GDM1 (cell line): Measurements from ENCODE around the gene KDM4F.

Experiments
- DNase-seq: peaks from one replicate; lab custom pipeline; 2025; lab: John Stamatoyannopoulos, UW

KDM4F gene

DNA sequence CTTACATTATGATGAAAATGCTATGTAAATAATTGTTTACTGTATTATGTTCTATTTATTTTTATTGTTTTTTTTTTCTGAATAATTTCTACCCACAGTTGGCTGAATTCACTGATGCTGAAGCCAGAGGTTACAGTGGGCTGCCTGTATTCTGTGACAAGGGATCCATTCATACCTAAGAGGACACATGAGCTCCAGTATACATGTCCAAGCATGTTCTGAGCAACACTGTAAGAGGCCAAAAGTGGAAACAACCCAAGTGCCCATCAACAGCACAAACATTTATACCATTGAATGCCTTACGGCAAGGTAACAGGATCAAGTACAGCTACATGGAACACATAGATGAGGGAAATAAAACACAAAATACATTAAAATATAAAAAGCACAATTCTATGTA is 16.1 kb downstream of the KDM4F start:
- DNase-seq, result no peak

DNA sequence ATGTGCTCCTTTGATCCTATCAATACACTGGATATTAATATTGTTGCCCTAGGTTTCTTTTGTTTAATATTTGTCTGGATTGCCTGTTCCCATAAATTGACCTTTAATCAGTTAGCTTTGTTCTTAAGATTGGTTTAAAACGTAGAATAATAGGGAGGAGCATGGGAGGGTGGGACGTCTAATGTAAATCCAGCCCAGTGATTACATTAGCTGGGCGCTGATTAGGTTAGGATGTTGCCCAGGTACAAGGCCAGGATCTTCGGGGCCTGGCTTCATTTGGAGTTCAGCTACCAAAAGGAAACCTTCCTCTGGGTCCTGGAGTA is 17.5 kb downstream of the KDM4F start, which contains the start of gene SRSF8:
Gene SRSF8 (plus strand): TSS at position 204 of the 323 bp plus-strand sequence. CDS start 308 bp downstream, outside the sequence.
- no peak for DNase-seq

DNA sequence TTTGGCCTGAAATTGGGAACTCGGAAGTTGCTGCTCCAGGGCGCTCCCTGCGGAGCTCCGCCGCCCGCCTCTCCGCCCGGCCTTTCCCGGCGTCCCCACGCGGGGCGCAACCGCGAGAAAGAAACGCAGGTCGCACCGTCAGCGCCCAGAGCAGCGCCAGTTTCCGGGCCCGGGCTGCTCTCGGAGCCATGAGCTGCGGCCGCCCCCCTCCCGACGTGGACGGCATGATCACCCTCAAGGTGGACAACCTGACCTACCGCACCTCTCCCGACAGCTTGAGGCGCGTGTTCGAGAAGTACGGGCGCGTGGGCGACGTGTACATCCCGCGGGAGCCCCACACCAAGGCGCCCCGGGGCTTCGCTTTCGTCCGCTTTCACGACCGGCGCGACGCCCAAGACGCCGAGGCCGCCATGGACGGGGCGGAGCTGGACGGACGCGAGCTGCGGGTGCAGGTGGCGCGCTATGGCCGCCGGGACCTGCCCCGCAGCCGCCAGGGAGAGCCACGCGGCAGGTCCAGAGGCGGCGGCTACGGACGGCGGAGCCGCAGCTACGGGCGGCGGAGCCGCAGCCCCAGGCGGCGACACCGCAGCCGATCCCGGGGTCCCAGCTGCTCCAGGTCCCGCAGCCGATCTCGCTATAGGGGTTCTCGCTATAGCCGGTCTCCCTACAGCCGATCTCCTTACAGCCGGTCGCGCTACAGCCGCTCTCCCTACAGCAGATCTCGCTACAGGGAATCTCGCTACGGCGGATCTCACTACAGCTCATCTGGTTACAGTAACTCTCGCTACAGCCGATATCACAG is 18.0 kb downstream of the KDM4F start:
- peak; percentile 59 for DNase-seq

DNA sequence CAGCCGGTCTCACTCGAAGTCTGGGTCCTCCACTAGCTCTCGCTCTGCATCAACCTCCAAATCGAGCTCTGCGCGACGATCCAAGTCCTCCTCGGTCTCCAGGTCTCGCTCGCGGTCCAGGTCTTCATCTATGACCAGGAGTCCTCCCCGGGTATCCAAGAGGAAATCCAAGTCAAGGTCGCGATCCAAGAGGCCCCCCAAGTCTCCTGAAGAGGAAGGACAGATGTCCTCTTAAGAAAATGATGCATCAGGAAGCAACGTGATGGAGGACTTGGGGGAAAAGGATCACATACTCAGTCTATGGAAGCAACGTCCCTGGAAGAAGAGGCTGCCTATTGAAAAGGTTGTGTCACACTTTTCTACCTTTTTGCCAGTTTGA is 18.6 kb downstream of the KDM4F start:
- no peak for DNase-seq

DNA sequence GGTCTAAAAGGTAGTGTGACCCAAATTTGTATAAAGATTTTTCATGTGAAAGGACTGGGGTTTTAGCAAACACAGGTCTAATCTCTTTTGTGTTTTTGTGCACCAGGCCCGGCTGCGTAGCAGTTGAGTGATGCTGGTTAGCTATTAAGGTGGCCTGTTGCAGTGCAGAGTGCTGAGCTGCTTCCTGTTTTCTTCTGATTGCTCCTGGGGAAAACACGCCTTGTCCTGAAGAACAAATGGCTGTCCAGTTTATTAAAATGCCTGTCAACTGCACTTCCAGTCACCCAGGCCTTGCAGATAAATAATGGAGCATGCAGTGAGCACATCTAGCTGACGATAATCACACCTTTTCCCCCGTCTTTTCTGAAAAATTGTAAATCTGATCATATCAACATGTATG is 19.3 kb downstream of the KDM4F start:
- peak; percentile 79 for DNase-seq

- no peak for DNase-seq
Observed at GRCh38 chr11:95070471-95070870, 21.2 kb downstream of the KDM4F start.

DNA sequence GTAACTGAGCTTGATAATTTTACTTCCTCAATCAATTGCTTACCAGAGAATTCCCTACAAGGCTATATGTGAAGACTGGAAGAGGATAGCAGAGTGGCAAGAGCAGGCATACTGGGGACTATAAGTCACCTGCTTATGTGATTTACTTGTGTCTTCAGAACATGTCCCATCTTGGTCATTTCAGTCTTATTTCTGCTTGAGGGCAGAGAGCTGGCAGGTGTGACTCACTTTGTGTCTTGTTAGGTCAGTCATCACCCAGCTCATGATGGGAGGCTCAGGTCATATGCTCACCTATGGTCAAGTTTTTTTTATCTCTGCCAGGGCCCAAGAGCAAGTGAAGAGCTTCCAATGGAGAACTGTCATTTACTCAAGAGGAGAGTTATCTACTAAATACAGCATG is 23.7 kb downstream of the KDM4F start:
- DNase-seq, result no peak

DNA sequence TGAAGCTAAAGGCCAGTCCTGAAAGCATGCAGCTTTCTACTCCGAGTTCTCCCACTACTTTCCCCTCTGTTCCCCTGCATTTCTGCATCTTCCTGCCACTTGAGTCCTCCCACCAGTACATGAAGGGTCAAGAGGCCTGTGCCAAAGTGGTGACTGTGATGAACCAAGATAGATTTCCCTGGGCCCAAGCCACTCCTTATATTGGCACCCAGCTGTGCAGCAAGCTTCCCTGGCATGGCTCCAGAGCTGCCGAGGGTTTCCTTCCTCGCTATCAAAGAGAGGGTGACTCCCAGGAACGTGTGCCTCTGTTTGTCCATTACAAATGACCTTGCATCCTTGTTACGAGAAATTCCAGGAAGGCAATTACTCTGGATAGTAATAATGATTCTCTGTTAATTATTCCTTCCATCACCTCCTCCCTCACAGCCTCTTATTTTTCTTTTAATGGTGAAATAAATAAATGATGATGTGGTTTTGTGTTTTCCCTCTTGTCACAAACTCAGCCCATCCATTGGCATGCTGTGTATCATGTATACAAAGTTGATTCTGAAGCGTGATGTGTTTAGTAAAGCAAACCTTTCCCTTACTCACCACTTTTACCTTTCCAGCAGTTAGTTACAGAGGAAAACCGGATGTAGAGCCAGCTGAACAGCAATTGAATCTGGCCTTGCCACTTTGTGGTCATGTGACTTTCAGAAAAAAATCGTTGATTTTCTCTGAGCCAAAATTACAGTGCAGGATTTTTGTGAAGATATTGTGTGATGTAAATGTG is 25.8 kb downstream of the KDM4F start:
- no peak for DNase-seq

GRCh38 chr11:95076416-95076815 is 27.2 kb downstream of the KDM4F start:
- DNase-seq, result no peak

- no peak for DNase-seq
Observed at GRCh38 chr11:95076981-95077380, 27.8 kb downstream of the KDM4F start.

- DNase-seq, result no peak
Observed at GRCh38 chr11:95078526-95078925, 29.3 kb downstream of the KDM4F start.

GRCh38 chr11:95081010-95081409 is 31.8 kb downstream of the KDM4F start:
- no peak for DNase-seq

DNA sequence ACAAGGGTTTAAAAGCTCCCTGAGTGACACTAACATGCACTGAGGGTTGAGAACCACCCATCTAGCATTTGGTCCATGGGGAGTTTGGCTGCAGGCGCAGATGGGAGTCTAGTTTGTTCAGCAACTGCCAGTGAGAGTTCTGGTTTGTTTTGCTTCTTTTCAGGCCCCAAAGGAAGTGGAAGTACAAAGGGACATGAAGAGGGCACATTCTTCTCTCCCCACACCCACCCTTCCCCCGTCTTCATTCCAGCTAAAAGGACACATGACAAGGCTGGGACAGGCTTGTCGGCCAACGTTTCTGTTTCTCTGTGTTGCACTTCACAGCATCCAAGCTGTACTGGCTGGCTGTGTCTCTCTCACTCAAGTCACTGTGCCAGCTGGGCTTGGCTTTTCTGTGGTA is 32.2 kb downstream of the KDM4F start:
- DNase-seq, result no peak

DNA sequence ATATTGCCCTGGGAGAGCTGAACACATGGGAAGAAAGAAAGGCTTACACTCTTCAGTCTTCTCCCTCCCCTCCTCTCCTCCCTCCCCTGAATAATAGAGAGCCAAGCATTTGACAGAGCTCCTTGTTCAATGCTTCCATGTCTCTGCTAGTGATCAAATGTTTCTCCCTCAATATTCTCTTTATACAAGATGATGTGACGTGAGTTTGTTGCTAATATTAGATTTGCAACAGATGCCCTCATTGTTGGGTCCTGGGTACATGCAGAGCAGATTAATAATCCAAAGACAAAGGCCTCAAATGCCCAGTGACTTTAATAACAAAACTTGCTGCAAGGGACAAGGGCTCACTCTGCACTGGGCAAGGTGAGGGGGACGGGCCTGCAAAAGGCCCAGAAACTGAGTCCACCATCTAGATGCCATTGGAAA is 33.4 kb downstream of the KDM4F start:
- no peak for DNase-seq

DNA sequence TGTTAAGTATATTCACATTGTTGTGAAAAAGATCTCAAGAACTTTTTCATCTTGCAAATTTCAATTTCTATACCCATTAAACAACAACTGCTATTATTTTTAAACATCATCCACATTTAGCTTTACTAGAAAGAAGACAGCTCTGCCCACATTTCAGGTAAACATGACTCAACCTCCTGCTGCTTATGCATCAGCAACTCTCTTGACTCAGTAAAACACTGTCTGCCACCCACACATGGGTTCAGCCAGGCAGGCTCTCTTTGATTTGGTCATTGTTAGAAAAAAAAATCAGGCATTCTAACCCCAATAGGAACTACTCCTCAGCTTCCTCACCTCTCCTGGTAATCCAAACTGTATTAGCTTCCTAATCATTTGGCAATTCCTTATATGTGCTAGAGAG is 35.3 kb downstream of the KDM4F start:
- DNase-seq, result no peak

- no peak for DNase-seq
Observed at GRCh38 chr11:95085117-95085816, 36.0 kb downstream of the KDM4F start.

DNA sequence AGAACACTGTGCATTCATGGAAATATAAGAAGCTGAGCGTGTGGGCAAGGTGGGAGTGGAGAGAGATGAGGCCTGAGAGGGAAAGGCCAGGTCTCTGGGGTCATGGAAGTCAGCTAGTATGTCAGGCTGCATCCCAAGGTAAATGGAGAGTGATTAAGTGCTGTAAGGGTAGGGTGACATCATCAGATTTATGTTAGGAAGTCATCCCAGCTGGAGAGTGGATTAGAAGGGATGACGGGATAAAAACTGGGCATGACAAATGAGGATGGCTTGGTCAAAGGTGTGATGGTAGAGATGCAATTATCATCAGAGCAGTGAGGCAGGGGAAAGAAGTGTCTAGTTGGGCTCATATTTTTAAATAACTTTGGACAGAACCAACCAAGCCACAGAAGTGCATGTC is 36.9 kb downstream of the KDM4F start:
- no peak for DNase-seq

GRCh38 chr11:95086836-95087570 is 37.8 kb downstream of the KDM4F start:
- no peak for DNase-seq

DNA sequence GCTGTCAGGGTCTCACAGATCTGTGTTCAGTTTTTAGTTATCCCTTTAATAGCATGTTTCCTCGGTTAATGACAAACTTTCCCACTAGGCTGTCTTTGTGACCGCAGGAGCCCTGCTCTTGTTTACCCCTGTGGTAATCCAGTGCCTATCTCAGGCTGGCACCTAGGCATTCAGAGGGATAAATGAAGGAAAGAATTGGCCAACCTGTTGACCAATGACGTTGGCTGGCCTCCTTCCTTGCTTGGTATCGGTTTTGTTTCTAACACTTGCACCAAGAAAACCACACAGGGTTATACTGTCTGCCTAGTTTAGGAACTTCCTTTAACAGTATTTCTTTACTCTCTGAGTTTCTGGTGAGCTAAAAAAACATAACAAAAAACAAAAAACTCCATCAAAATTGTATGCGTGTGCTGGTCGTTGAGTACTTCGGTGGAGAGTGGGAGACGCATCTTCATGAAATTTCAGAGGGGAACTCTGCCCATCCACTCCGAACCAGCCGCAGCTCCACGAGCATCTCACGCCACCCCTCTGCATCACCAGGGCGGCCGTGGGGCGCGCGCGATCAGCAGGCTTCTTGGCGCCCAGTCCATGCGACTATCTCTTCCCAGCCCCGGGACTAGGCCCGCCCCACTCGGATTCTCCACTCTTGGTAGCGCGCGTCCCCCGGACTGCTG is 39.9 kb downstream of the KDM4F start:
- peak; percentile 78 for DNase-seq

DNA sequence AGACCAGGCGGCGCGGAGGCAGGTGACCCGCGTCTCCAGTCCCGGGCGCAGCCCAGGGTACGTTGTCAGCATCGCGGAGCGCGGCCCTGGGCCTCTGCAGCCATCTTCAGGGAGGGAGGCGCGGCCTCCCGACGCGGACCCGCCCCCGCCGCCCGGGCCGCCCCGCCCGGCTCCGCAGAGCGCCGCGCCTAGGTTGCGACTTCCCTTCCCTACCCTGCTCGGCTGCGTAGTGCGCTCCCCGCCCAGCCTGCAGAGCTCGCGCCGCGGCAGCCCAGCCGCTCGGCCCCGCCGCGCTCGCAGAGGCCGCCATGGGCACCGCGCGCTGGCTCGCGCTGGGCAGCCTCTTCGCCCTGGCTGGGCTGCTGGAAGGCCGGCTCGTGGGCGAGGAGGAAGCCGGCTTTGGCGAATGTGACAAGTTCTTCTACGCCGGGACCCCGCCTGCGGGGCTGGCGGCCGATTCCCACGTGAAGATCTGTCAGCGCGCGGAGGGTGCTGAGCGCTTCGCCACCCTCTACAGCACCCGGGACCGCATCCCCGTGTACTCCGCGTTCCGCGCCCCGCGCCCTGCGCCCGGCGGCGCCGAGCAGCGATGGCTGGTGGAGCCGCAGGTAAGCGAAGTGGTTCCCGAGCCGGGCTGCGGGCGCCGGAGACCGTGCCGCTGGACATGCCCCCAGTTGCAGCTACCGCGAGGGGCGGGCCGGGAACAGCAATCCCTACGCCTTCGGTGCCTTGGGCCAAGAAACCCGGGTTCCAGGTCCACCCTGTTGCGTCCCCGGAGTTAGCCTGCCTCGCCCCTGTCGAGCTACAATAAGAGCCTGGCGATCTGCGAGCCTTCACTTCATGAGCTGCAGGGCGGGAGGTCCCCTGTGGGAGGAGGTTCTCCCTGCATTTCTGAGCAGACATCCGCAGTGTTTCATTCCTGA is 40.7 kb downstream of the KDM4F start, which contains the start of gene ENDOD1:
Gene ENDOD1 (plus strand): TSS at position 227 of the 923 bp plus-strand sequence. CDS start 82 bp downstream, at position 309.
- DNase-seq, result peak; percentile 81
